GM19463 (cell line): ENCODE results near the gene PTGFRN.
"Not testable (repeated sequence)": the region's sequence is repeated elsewhere in the genome, so short reads cannot be mapped to it uniquely, and the experiment has no call there.

Source experiments
- ATAC-seq: cut with Tn5 transposase; IDR thresholded peaks from one replicate; pipeline ENCODE4 v1.9.1; 2021; ENCODE audit warnings: mild to moderate bottlenecking, moderate library complexity; ENCODE audit not compliant: unreplicated experiment

Gene PTGFRN

GRCh38 chr1:116962987-116963639 is 53.4 kb downstream of the PTGFRN start:
- no peak for ATAC-seq

- ATAC-seq: no peak
Observed at GRCh38 chr1:116966791-116967190, 57.1 kb downstream of the PTGFRN start.

GRCh38 chr1:116968724-116969123 is 59.0 kb downstream of the PTGFRN start:
- no peak for ATAC-seq

- ATAC-seq: no peak
Observed at GRCh38 chr1:116971258-116971860, 61.6 kb downstream of the PTGFRN start.

GRCh38 chr1:116971965-116972673 is 62.4 kb downstream of the PTGFRN start:
- ATAC-seq: no peak

GRCh38 chr1:116972674-116973030 is 62.9 kb downstream of the PTGFRN start:
- no peak for ATAC-seq

- ATAC-seq: not testable (repeated sequence)
Observed at GRCh38 chr1:116980309-116980708, 70.6 kb downstream of the PTGFRN start.

GRCh38 chr1:116981521-116982037 is 71.9 kb downstream of the PTGFRN start:
- ATAC-seq: no peak

- ATAC-seq: no peak
Observed at GRCh38 chr1:116982319-116983004, 72.7 kb downstream of the PTGFRN start.

- ATAC-seq: no peak
Observed at GRCh38 chr1:116983112-116983511, 73.4 kb downstream of the PTGFRN start.

- ATAC-seq: no peak
Observed at GRCh38 chr1:116983678-116984077, 74.0 kb downstream of the PTGFRN start.

- ATAC-seq: no peak
Observed at GRCh38 chr1:116984406-116985160, 74.9 kb downstream of the PTGFRN start.

GRCh38 chr1:116986421-116987255 is 76.9 kb downstream of the PTGFRN start:
- ATAC-seq: no peak

- no peak for ATAC-seq
Observed at GRCh38 chr1:116987256-116987555, 77.5 kb downstream of the PTGFRN start.

GRCh38 chr1:116988248-116988647 is 78.5 kb downstream of the PTGFRN start:
- no peak for ATAC-seq

- no peak for ATAC-seq
Observed at GRCh38 chr1:116988908-116989307, 79.2 kb downstream of the PTGFRN start.

- no peak for ATAC-seq
Observed at GRCh38 chr1:116989835-116990234, 80.1 kb downstream of the PTGFRN start.

GRCh38 chr1:116990612-116991151 is 81.0 kb downstream of the PTGFRN start:
- no peak for ATAC-seq

GRCh38 chr1:116991171-116991845 is 81.6 kb downstream of the PTGFRN start:
- no peak for ATAC-seq
